Left lung (tissue), 10 donors: ENCODE results near the gene SLC6A9. TPM values are rescaled to one million over a fixed set of nuclear protein-coding genes. Genes with fewer than 3 reads are reported as not detected.

ENCODE experiments used
- ATAC-seq: fragments of 200-7000 bp; cut with Tn5 transposase; one replicate; pipeline ENCODE4 v1.9.1; 2020; ENCODE audit warnings: moderate library complexity
- DNase-seq, 4 donors: peaks; one replicate each; pipeline ENCODE4 v3.0.0-alpha.2; 2013 to 2020
- H3K27ac ChIP-seq, 2 donors: fragments of 200-600 bp; sonication (generic) in 1 of 2; one replicate each; pipeline versions ENCODE4 v1.5.0 to v1.8.0; 2020 to 2021
- H3K27me3 ChIP-seq, 2 donors: fragments of 200-600 bp; sonication (generic) in 1 of 2; one replicate each; pipeline versions ENCODE4 v1.5.0 to v1.8.0; 2020 to 2021
- H3K36me3 ChIP-seq, 2 donors: fragments of 200-600 bp; sonication (generic) in 1 of 2; one replicate each; pipeline versions ENCODE4 v1.5.0 to v1.8.0; 2020 to 2021
- H3K4me1 ChIP-seq, 2 donors: fragments of 200-600 bp; one replicate each; pipeline ENCODE4 v1.8.0; 2021
- H3K4me3 ChIP-seq, 2 donors: fragments of 200-600 bp; sonication (generic) in 1 of 2; one replicate each; pipeline versions ENCODE4 v1.5.0 to v1.8.0; 2020 to 2021; ENCODE audit warnings: mild to moderate bottlenecking in 1 of 2
- H3K9me3 ChIP-seq, 2 donors: fragments of 200-600 bp; sonication (generic) in 1 of 2; one replicate each; pipeline versions ENCODE4 v1.5.0 to v1.8.0; 2020 to 2021
- CTCF ChIP-seq, 2 donors: fragments of 200-600 bp; sonication (generic) in 1 of 2; IDR thresholded peaks; one replicate each; pipeline versions ENCODE4 v1.5.0 to v1.8.0; 2021; ENCODE audit warnings: antibody characterized with exemption in 2 of 2
- intact Hi-C, 2 donors: fragments of 100-400 bp; cut with DNase I; formaldehyde crosslinking; loops; one replicate each; pipeline versions ENCODE4 v1.11.2 to v1.14.2; 2022
- polyA plus RNA-seq, 6 donors: library from polyadenylated mRNA; unstranded; fragments of 120-200 nt; gene quantifications; one replicate each; pipeline ENCODE4 v1.2.1, GENCODE V29; 2013; ENCODE audit not compliant: insufficient read length in 6 of 6
- total RNA-seq, 2 donors: library from RNA; stranded (reverse); fragmentation: NEBNext Ultra II Directional; extraction: Animal tissue kit (Norgen Biotek cat#: 25700); gene quantifications; one replicate each; pipeline ENCODE4 v1.2.1, GENCODE V29; 2021
- donor health status: DM: no; HTN: yes; CAD: no.
- donor health status: DM: no; HTN: no; CAD: no.

SLC6A9 gene
- total and polyA plus RNA-seq, 8 donors, result 10.9 to 28.5 (median 14.6) TPM

- TF ChIP-seq CTCF (IDR thresholded peaks at IDR 0.05), result no peak
- intact Hi-C loops, result no loop called here
- Histone ChIP-seq H3K4me3 (no peak overlapping the region), H3K36me3 (no peaks in the 10 kb centered on the region), H3K4me1 (no peaks in the 10 kb centered on the region), H3K9me3 (no peaks in the 10 kb centered on the region), H3K27me3 (no peaks in the 10 kb centered on the region), H3K27ac (no peak overlapping the region)
- no peak for ATAC-seq
- no peak for DNase-seq
Observed at GRCh38 chr1:44012404-44012803, 18.9 kb downstream of the SLC6A9 start.

- ATAC-seq (no peak), DNase-seq (no peak)
- H3K4me3 ChIP-seq, result no peak overlapping the region
- peaks cover 0 to under 1% of the 10 kb centered on the region in 2 donors for H3K4me1 ChIP-seq
- H3K36me3 ChIP-seq, result no peaks in the 10 kb centered on the region
- TF ChIP-seq CTCF (IDR thresholded peaks at IDR 0.05), result no peak
- intact Hi-C loops, result no loop called here
- H3K27me3 ChIP-seq, result no peaks in the 10 kb centered on the region
- H3K27ac ChIP-seq, result no peak overlapping the region
- no peaks in the 10 kb centered on the region for H3K9me3 ChIP-seq
Observed at GRCh38 chr1:44010935-44011471, 20.3 kb downstream of the SLC6A9 start.

GRCh38 chr1:44008259-44008658, 23.0 kb downstream of the SLC6A9 start:
- H3K27me3 ChIP-seq, result no peaks in the 10 kb centered on the region
- H3K9me3 ChIP-seq, result no peaks in the 10 kb centered on the region
- intact Hi-C loops, result loop anchor here in 1 of 2 donors (5.0 kb wide), 1 partner anchor 39 kb away; no protein-coding TSS in a partner anchor
- no peak for TF ChIP-seq CTCF (IDR thresholded peaks at IDR 0.05)
- peaks cover 0 to 3% of the 10 kb centered on the region in 2 donors for H3K4me1 ChIP-seq
- no peak overlapping the region for H3K27ac ChIP-seq
- no peaks in the 10 kb centered on the region for H3K36me3 ChIP-seq
- DNase-seq (peak in 1 of 4 donors; percentile 74), ATAC-seq (no peak)
- H3K4me3 ChIP-seq, result no peak overlapping the region

- DNase-seq (no peak), ATAC-seq (no peak)
- Histone ChIP-seq H3K36me3 (peaks cover 0 to 10% of the 10 kb centered on the region in 2 donors), H3K4me3 (no peak overlapping the region), H3K9me3 (no peaks in the 10 kb centered on the region), H3K4me1 (peaks cover 0 to 3% of the 10 kb centered on the region in 2 donors), H3K27me3 (no peaks in the 10 kb centered on the region), H3K27ac (no peak overlapping the region)
- no peak for TF ChIP-seq CTCF (IDR thresholded peaks at IDR 0.05)
- intact Hi-C loops, result no loop called here
Observed at GRCh38 chr1:44002606-44003157, 28.6 kb downstream of the SLC6A9 start.

GRCh38 chr1:44002165-44002564, 29.1 kb downstream of the SLC6A9 start:
- H3K36me3 ChIP-seq, result peaks cover 0 to 10% of the 10 kb centered on the region in 2 donors
- no peaks in the 10 kb centered on the region for H3K9me3 ChIP-seq
- H3K27ac ChIP-seq, result no peak overlapping the region
- no peak for TF ChIP-seq CTCF (IDR thresholded peaks at IDR 0.05)
- no peak overlapping the region for H3K4me3 ChIP-seq
- no peaks in the 10 kb centered on the region for H3K27me3 ChIP-seq
- no peak for DNase-seq
- intact Hi-C loops, result no loop called here
- no peak for ATAC-seq
- H3K4me1 ChIP-seq, result peaks cover 0 to 3% of the 10 kb centered on the region in 2 donors
